Gastroesophageal sphincter (tissue), 4 donors: Measurements from ENCODE around the gene PTRH1. TPM values are rescaled to one million over a fixed set of nuclear protein-coding genes. Genes with fewer than 3 reads are reported as not detected.

Experiments
- ATAC-seq: fragments of 150-250 bp; one replicate; pipeline ENCODE4 v1.9.1; 2016; ENCODE audit warnings: mild to moderate bottlenecking, moderate library complexity
- H3K27ac ChIP-seq, 4 donors: fragments of 200-600 bp; sonication (generic) in 3 of 4; 1 replicate in 3 of 4; 2 replicates in 1 of 4; pipeline ENCODE4 v1.5.1; 2016 to 2019
- H3K27me3 ChIP-seq: fragments of 200-600 bp; sonication (generic); one replicate; pipeline ENCODE4 v1.5.1; 2019
- H3K36me3 ChIP-seq, 2 donors: fragments of 200-600 bp; sonication (generic); one replicate each; pipeline ENCODE4 v1.5.1; 2019; ENCODE audit warnings: control low read depth in 1 of 2
- H3K4me1 ChIP-seq, 3 donors: fragments of 200-600 bp; sonication (generic); 1 replicate in 2 of 3; 2 replicates in 1 of 3; pipeline ENCODE4 v1.5.1; 2016 to 2019; ENCODE audit warnings: control low read depth in 2 of 3
- H3K4me3 ChIP-seq, 2 donors: fragments of 200-600 bp; sonication (generic); one replicate each; pipeline ENCODE4 v1.5.1; 2019; ENCODE audit warnings: mild to moderate bottlenecking in 1 of 2, moderate library complexity in 1 of 2
- H3K9me3 ChIP-seq, 3 donors: fragments of 200-600 bp; sonication (generic); one replicate each; pipeline ENCODE4 v1.5.1; 2017 to 2019; ENCODE audit warnings: control low read depth in 2 of 3
- EP300 ChIP-seq: sonication (generic); formaldehyde crosslinking; IDR thresholded peaks from one replicate; pipeline ENCODE4 v1.6.1; 2017; ENCODE audit warnings: antibody characterized with exemption, mild to moderate bottlenecking
- POLR2A ChIP-seq, 2 donors: fragments of 450-650 bp; IDR thresholded peaks; one replicate each; pipeline ENCODE4 v1.6.1; 2017; ENCODE audit warnings: antibody characterized with exemption in 2 of 2, mild to moderate bottlenecking in 2 of 2, moderate library complexity in 1 of 2
- POLR2AphosphoS5 ChIP-seq: sonication (generic); formaldehyde crosslinking; IDR thresholded peaks from one replicate; pipeline ENCODE4 v1.6.1; 2017; ENCODE audit warnings: antibody characterized with exemption
- WGBS, 2 donors: methylation state at CpG; one replicate each; pipeline ENCODE4 v1.1.5; 2018; ENCODE audit warnings: low coverage in 1 of 2; 5-methylcytosine and 5-hydroxymethylcytosine counted together
- total RNA-seq, 4 donors: library from RNA; depleted of rRNA; stranded (reverse); fragments of >200 nt; gene quantifications; one replicate each; pipeline ENCODE4 v1.1.0, GENCODE V29; 2016
- TF ChIP-seq, protein P1 (sequence below), 4 experiments: fragments of 200-600 bp in 2 of 4; fragments of 450-650 bp in 2 of 4; sonication (generic) in 1 of 4; IDR thresholded peaks; one replicate each; pipeline ENCODE4 v1.5.1; 2017 to 2019; ENCODE audit warnings: antibody characterized with exemption in 4 of 4, mild to moderate bottlenecking in 2 of 4, moderate library complexity in 2 of 4

PTRH1 gene
- total RNA-seq, 4 donors from 2014 or later, result 8.7 to 19.3 (median 16.8) TPM

DNA sequence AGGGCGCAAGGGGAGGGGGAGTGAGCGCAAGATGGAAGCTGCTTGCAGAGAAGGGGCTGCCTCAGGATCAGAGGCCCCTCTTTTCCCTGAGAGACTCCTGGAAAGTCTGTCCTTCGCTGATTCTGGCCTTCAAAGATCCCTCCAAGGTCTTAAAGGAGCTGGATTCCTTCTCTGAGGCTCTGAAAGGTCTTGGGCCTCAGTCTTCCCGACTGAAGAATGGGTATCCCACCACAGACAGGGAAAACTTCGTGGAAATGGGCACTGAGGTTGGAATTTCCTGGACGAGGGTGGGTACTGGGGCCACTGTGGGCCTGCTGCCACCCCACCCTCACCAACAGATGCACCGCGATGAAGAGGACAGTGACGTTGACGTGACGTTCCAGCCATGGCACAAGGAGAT lies 3.1 kb downstream of the PTRH1 start:
- Histone ChIP-seq H3K9me3 (no peaks in the 10 kb centered on the region), H3K27me3 (no peaks in the 10 kb centered on the region), H3K4me1 (peaks cover 0 to 22% (median 11%) of the 10 kb centered on the region in 3 donors), H3K27ac (no peak overlapping the region), H3K4me3 (no peak overlapping the region), H3K36me3 (peaks cover 0 to 13% of the 10 kb centered on the region in 2 donors)
- ATAC-seq, result no peak
- WGBS, 2 donors, result 70% methylated on average over 2 of the region's 11 CpGs; no CpG with 5 or more reads in 1 of the 2 donors
- no peak for TF ChIP-seq EP300
- TF ChIP-seq POLR2AphosphoS5, result no peak
- TF ChIP-seq, protein P1, sequence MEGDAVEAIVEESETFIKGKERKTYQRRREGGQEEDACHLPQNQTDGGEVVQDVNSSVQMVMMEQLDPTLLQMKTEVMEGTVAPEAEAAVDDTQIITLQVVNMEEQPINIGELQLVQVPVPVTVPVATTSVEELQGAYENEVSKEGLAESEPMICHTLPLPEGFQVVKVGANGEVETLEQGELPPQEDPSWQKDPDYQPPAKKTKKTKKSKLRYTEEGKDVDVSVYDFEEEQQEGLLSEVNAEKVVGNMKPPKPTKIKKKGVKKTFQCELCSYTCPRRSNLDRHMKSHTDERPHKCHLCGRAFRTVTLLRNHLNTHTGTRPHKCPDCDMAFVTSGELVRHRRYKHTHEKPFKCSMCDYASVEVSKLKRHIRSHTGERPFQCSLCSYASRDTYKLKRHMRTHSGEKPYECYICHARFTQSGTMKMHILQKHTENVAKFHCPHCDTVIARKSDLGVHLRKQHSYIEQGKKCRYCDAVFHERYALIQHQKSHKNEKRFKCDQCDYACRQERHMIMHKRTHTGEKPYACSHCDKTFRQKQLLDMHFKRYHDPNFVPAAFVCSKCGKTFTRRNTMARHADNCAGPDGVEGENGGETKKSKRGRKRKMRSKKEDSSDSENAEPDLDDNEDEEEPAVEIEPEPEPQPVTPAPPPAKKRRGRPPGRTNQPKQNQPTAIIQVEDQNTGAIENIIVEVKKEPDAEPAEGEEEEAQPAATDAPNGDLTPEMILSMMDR (IDR thresholded peaks at IDR 0.05), result no peak
- no peak for TF ChIP-seq POLR2A (IDR thresholded peaks at IDR 0.05)

- Histone ChIP-seq H3K27me3 (no peaks in the 10 kb centered on the region), H3K36me3 (peaks cover 0 to 13% of the 10 kb centered on the region in 2 donors), H3K4me1 (peaks cover 0 to 22% (median 11%) of the 10 kb centered on the region in 3 donors), H3K9me3 (no peaks in the 10 kb centered on the region), H3K27ac (no peak overlapping the region), H3K4me3 (no peak overlapping the region)
- WGBS, 2 donors, result no CpG with 5 or more reads among the region's 11 CpGs
- no peak for TF ChIP-seq POLR2A (IDR thresholded peaks at IDR 0.05)
- TF ChIP-seq, protein P1 (IDR thresholded peaks at IDR 0.05), result no peak
- no peak for TF ChIP-seq POLR2AphosphoS5
- no peak for TF ChIP-seq EP300
- ATAC-seq, result no peak
These were observed 3.6 kb downstream of the PTRH1 start for GRCh38 chr9:127711831-127712274.

- no peak for ATAC-seq
- Histone ChIP-seq H3K9me3 (no peaks in the 10 kb centered on the region), H3K4me3 (no peak overlapping the region), H3K36me3 (peaks cover 0 to 13% of the 10 kb centered on the region in 2 donors), H3K27me3 (no peaks in the 10 kb centered on the region), H3K27ac (no peak overlapping the region), H3K4me1 (peaks cover 0 to 18% (median 9%) of the 10 kb centered on the region in 3 donors)
- WGBS, 2 donors, result 60 to 75% methylated on average over 1 to 7 of the region's 9 CpGs
- TF ChIP-seq EP300 (no peak), POLR2AphosphoS5 (no peak), POLR2A (IDR thresholded peaks at IDR 0.05) (no peak)
- TF ChIP-seq, protein P1 (IDR thresholded peaks at IDR 0.05), result no peak
These were observed 4.2 kb downstream of the PTRH1 start for GRCh38 chr9:127711226-127711701.

DNA sequence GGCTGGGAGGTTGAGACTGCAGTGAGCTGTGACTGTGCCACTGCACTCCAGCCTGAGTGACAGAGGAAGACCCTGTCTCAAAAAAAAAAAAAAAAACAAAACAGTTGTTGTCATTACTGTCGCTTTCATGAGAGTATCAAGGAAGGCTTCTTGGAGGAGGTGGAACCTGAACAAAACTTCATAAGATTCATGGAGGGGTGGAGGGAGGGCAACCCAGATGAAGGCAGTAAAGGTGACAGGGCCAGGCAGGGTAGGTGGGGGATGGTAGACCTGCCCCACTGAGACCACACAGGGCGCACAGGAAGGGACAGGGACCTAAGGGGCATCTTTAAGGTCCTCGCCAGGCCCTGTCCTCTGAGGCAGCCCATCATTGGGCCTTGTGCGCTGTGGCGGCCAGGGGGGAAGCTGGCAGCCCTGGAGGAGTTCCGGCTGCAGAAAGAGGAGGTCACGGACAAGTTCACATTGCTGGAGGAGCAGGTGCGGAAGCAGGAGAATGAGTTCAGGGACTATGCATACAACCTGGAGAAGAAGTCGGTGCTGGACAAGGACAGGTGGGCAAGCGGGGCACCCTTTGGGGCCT lies 5.2 kb downstream of the PTRH1 start:
- Histone ChIP-seq H3K9me3 (no peaks in the 10 kb centered on the region), H3K27ac (no peak overlapping the region), H3K4me1 (peaks cover 0 to 13% (median 7%) of the 10 kb centered on the region in 3 donors), H3K27me3 (no peaks in the 10 kb centered on the region), H3K36me3 (peaks cover 0 to 13% of the 10 kb centered on the region in 2 donors), H3K4me3 (no peak overlapping the region)
- WGBS, 2 donors, result 75 to 87% methylated on average over 6 to 8 of the region's 10 CpGs
- ATAC-seq, result no peak
- TF ChIP-seq EP300, result no peak
- no peak for TF ChIP-seq POLR2AphosphoS5
- TF ChIP-seq, protein P1 (IDR thresholded peaks at IDR 0.05), result no peak
- TF ChIP-seq POLR2A (IDR thresholded peaks at IDR 0.05), result no peak
